ENCODE measurements around the gene RHOJ. TPM values are rescaled to one million over a fixed set of nuclear protein-coding genes. Genes with fewer than 3 reads are reported as not detected.

The RHOJ gene
- total and polyA plus RNA-seq, 10 of the 15 experiments (the other 5 are each of a cell fraction or from before 2014, with no cell fraction given): not detected

- TF ChIP-seq NBN (IDR thresholded peaks at IDR 0.05) (no peak), SUZ12 (IDR thresholded peaks at IDR 0.05; ENCODE audit: unreplicated experiment) (no peak), YY1 (IDR thresholded peaks at IDR 0.05; ENCODE audit: low read depth, low read length) (no peak)
- TF ChIP-seq, protein P1, sequence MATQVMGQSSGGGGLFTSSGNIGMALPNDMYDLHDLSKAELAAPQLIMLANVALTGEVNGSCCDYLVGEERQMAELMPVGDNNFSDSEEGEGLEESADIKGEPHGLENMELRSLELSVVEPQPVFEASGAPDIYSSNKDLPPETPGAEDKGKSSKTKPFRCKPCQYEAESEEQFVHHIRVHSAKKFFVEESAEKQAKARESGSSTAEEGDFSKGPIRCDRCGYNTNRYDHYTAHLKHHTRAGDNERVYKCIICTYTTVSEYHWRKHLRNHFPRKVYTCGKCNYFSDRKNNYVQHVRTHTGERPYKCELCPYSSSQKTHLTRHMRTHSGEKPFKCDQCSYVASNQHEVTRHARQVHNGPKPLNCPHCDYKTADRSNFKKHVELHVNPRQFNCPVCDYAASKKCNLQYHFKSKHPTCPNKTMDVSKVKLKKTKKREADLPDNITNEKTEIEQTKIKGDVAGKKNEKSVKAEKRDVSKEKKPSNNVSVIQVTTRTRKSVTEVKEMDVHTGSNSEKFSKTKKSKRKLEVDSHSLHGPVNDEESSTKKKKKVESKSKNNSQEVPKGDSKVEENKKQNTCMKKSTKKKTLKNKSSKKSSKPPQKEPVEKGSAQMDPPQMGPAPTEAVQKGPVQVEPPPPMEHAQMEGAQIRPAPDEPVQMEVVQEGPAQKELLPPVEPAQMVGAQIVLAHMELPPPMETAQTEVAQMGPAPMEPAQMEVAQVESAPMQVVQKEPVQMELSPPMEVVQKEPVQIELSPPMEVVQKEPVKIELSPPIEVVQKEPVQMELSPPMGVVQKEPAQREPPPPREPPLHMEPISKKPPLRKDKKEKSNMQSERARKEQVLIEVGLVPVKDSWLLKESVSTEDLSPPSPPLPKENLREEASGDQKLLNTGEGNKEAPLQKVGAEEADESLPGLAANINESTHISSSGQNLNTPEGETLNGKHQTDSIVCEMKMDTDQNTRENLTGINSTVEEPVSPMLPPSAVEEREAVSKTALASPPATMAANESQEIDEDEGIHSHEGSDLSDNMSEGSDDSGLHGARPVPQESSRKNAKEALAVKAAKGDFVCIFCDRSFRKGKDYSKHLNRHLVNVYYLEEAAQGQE (IDR thresholded peaks at IDR 0.05; ENCODE audit: low read depth, low read length): no peak
Measured at GRCh38 chr14:63182968-63183367, 21.3 kb upstream of the RHOJ start (continued).

DNA sequence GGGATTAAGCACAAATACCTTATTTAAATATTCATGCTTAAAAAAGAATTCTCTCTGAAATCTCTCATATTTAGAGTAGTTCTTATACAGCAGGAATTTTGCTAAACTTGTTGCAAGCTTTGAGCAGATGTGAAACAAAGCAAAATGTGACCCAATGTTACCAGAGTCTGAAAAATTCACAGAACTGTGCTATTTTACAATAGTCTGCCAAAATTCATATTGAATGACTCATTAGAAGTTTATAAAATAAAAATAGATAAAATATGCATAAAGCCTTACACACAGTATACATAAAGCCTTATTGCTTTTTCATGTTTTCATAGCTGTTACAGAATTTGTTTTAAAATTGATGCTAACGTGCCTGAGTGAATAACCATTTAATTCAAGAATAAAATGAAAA is 17.8 kb upstream of the RHOJ start:
- Histone ChIP-seq H3K27ac (ENCODE audit: control insufficient read depth, insufficient read depth) (no peak overlapping the region), H2AFZ (ENCODE audit: control insufficient read depth, low read depth, low read length) (no peak overlapping the region), H3K4me1 (ENCODE audit: control insufficient read depth, insufficient read depth, low read length) (no peaks in the 10 kb centered on the region), H3K4me2 (ENCODE audit: control insufficient read depth, insufficient read depth) (no peak overlapping the region), H3K4me3 (no peak overlapping the region), H3K27me3 (replicated peaks in 1 of 2; ENCODE audit: control insufficient read depth in 2 of 2, insufficient read depth in 2 of 2, low read length in 1 of 2) (no peaks in the 10 kb centered on the region), H3K36me3 (ENCODE audit: control insufficient read depth in 2 of 2, insufficient read depth in 2 of 2, low read length in 1 of 2) (no peaks in the 10 kb centered on the region), H4K20me1 (ENCODE audit: control insufficient read depth, insufficient read depth) (no peaks in the 10 kb centered on the region), H3K9ac (ENCODE audit: control insufficient read depth, insufficient read depth, low read length) (no peak overlapping the region), H3K9me3 (replicated peaks; ENCODE audit: control insufficient read depth, insufficient read depth, low read length) (no peaks in the 10 kb centered on the region), H3K79me2 (ENCODE audit: control insufficient read depth, insufficient read depth, low read length) (no peaks in the 10 kb centered on the region)
- DNase-seq (ENCODE audit: low read depth, low spot score) (no peak), FAIRE-seq (no peak), ATAC-seq (no peak)
- RAD21 ChIA-PET (ENCODE audit: unreplicated experiment): no interaction called here
- WGBS (ENCODE audit: insufficient coverage, insufficient replicate concordance, low lambda C conversion rate, missing lambda C conversion rate): 5% methylated on average over 1 of the region's 1 CpG
- POLR2A ChIA-PET: no interaction called here
- SMC1A ChIA-PET (ENCODE audit: uncharacterized antibody, unreplicated experiment): interaction anchor here (0.7 kb wide), 1 partner anchor 74 kb away, joined by 3 read pairs; no protein-coding TSS in a partner anchor
- BruUV-seq (replicated peaks): no TSS peak
- in situ Hi-C loops (cut with MboI): no loop called here
- TF ChIP-seq SRF (IDR thresholded peaks at IDR 0.05; ENCODE audit: low read depth in 2 of 2, low read length in 2 of 2) (no peak), CBX3 (IDR thresholded peaks at IDR 0.05; ENCODE audit: borderline replicate concordance, low read depth) (no peak), ATF7 (IDR thresholded peaks at IDR 0.05; ENCODE audit: low read depth) (no peak), CBX5 (IDR thresholded peaks at IDR 0.05; ENCODE audit: low read depth) (no peak), NFYA (IDR thresholded peaks at IDR 0.05; ENCODE audit: borderline replicate concordance, low read depth, low read length) (no peak), HCFC1 (IDR thresholded peaks at IDR 0.05; ENCODE audit: low read length) (no peak), SREBF1 (IDR thresholded peaks at IDR 0.05; ENCODE audit: low read length) (no peak), JUNB (IDR thresholded peaks at IDR 0.05) (no peak)
- TF ChIP-seq, protein P2, sequence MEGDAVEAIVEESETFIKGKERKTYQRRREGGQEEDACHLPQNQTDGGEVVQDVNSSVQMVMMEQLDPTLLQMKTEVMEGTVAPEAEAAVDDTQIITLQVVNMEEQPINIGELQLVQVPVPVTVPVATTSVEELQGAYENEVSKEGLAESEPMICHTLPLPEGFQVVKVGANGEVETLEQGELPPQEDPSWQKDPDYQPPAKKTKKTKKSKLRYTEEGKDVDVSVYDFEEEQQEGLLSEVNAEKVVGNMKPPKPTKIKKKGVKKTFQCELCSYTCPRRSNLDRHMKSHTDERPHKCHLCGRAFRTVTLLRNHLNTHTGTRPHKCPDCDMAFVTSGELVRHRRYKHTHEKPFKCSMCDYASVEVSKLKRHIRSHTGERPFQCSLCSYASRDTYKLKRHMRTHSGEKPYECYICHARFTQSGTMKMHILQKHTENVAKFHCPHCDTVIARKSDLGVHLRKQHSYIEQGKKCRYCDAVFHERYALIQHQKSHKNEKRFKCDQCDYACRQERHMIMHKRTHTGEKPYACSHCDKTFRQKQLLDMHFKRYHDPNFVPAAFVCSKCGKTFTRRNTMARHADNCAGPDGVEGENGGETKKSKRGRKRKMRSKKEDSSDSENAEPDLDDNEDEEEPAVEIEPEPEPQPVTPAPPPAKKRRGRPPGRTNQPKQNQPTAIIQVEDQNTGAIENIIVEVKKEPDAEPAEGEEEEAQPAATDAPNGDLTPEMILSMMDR (IDR thresholded peaks at IDR 0.05 in 2 of 3, conservative IDR thresholded peaks at IDR 0.05 in 1 of 3; ENCODE audit: control insufficient read depth in 2 of 3, extremely low read depth in 1 of 3, insufficient read depth in 1 of 3, low read depth in 3 of 3, low read length in 3 of 3): no peak
- intact Hi-C loops (cut with micrococcal nuclease; ENCODE audit: unreplicated experiment): no loop called here
- CTCF ChIA-PET: no interaction called here
